GM18861 (cell line): ENCODE measurements around the gene RSPH10B2.
A peak's percentile ranks its signal among the peaks of the same experiment; 100 is the strongest.
"Not testable (repeated sequence)": the region's sequence is repeated elsewhere in the genome, so short reads cannot be mapped to it uniquely, and the experiment has no call there.

Experiments
- ATAC-seq: cut with Tn5 transposase; IDR thresholded peaks from one replicate; pipeline ENCODE4 v1.9.1; 2021; ENCODE audit not compliant: unreplicated experiment

The RSPH10B2 gene

GRCh38 chr7:6781581-6781980 lies 27.7 kb downstream of the RSPH10B2 start:
- not testable (repeated sequence) for ATAC-seq

GRCh38 chr7:6789353-6789752 lies 35.5 kb downstream of the RSPH10B2 start:
- not testable (repeated sequence) for ATAC-seq

- ATAC-seq, result not testable (repeated sequence)
Measured at GRCh38 chr7:6792113-6792872, 38.4 kb downstream of the RSPH10B2 start.

DNA sequence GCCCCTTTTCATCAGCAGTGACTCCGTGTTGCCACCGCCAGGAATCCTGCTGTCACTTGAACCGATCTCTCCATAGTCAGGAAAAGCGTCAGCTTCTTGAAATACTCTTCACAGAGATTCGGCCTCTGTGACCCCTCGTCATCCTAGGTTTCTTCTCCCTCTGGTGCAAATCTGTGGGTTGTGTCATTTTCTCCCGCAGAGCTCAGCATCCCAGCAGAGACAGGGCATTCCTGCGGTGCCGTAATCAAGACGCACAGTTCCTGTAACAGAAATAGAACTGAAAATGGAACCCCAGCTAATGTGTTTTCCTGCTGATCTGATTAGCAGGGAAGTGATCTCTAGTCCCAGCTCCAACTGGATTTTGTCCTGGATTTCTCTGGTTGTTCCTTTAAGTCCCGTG lies 40.4 kb downstream of the RSPH10B2 start:
- ATAC-seq, result not testable (repeated sequence)

DNA sequence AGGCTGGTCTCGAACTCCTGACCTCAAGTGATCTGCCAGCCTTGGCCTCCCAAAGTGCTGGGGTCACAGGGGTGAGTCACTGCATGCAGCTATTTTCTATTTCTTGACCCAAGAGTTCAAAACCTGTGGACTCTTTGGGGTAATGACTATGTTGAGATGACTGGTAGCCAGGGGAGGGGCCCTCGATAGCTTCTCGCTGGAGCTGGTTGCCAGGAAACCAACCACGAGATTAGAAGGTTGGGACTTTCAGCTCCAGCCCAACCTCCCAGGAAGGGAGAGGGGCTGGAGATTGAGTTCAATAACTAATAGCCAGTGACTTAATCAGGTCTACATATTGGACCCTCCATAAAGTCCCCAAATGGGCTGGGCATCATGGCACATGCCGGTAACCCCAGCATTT lies 43.3 kb downstream of the RSPH10B2 start:
- not testable (repeated sequence) for ATAC-seq

DNA sequence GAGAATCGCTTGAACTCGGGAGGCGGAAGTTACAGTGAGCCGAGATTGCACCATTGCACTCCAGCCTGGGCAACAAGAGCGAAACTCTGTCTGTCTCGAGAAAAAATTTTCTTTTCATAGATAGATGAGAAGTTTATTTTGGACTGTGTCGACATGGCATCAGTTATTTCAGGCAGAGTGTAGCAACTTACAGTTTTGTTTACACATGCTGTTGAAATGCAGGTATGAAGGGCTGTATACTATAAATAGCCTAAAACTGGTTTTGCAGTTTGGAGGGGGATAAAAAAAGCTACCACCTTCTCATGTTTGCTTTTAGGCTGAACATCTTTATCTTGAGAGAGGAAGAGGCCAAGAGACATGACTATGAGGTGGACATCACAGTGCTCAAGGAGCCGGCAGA lies 44.1 kb downstream of the RSPH10B2 start:
- not testable (repeated sequence) for ATAC-seq

DNA sequence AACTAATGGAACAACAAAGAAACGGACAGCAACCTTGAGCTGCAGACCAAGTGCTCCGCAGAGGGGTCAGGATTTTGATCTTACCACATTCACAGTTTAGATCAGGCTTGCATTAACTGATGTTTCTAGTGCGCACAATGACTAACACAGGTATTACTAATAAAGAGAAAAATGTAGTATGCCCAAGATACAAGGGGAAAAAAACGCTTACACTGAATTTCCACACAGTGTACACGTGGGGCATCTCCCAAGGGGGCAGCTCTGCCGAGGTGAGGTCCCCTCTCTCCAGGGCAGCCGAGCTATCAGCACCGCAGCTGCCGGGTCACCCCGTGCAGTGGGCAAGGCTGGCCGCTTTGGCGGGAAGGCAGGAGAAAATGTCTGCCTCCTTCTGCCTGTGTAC lies 46.0 kb downstream of the RSPH10B2 start:
- ATAC-seq, result not testable (repeated sequence)

DNA sequence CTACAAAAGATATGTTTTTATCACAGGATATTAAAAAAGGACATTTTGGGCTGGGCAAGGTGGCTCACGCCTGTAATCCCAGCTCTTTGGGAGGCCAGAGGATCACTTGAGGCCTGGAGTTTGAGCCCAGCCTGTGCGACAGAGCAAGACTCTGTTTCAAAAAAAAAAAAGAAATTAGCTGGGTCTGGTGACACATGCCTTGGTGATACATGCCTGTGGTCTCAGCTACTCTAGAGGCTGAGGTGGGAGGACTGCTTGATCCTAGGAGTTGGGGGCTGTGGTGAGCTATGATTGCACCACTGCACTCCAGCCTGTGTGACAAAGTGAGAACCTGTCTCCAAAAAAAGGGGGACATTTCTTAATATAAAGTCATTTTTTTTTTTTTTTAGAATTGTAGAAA lies 46.4 kb downstream of the RSPH10B2 start:
- ATAC-seq, result not testable (repeated sequence)

GRCh38 chr7:6807393-6807918 lies 53.6 kb downstream of the RSPH10B2 start:
- ATAC-seq, result not testable (repeated sequence)

GRCh38 chr7:6807959-6808358 lies 54.1 kb downstream of the RSPH10B2 start:
- ATAC-seq, result not testable (repeated sequence)

DNA sequence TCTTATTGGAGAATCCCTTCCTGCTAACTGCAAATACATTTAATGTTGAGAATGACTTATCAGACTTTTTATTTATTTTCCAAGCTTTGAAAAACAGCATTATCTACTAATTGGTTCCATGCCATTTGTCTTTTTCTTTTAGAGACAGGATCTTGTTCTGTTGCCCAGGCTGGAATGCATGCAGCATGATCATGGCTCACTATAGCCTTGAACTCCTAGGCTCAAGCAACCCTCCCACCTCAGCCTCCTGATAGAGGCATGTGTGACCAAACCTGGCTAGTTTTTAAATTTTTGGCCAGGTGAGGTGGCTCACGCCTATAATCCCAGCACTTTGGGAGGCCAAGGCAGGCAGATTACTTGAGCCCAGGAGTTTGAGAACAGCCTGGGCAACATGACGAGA lies 59.1 kb downstream of the RSPH10B2 start:
- not testable (repeated sequence) for ATAC-seq

DNA sequence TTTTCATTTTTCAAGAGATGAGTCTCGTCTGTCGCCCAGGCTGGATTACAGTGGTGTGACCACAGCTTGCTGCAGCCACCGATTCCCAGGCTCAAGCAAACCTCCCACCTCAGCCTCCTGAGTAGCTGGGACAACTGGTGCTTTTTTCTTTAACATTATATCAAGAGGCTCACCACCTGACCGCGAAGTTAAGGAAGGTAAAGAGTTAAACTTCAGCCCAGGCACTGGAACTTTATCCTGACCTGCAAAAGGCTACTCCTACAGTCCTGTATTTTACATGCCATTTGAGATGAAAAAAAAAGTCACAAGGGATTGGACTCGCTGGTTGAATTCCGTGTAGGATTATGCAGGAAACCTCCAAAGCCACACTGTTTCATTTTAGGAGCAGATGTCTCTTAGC lies 61.6 kb downstream of the RSPH10B2 start:
- not testable (repeated sequence) for ATAC-seq

DNA sequence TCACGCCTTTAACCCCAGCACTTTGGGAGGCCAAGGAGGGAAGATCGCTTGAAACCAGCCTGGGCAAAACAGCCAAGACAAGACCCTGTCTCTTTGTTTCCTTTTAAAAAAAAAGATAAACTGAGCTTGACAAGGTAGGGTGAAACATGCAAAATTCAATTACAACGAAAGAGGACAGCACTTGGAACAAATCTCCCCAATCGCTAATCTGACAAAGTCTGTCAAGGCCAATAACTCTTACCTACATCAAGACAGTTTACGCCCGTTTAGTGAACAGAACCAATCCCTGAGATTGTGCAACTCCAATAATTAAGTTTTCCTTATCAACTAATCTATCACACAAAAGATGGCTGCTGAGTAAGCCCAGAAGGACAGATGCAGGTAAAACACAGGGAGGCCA lies 67.7 kb downstream of the RSPH10B2 start:
- ATAC-seq, result not testable (repeated sequence)

DNA sequence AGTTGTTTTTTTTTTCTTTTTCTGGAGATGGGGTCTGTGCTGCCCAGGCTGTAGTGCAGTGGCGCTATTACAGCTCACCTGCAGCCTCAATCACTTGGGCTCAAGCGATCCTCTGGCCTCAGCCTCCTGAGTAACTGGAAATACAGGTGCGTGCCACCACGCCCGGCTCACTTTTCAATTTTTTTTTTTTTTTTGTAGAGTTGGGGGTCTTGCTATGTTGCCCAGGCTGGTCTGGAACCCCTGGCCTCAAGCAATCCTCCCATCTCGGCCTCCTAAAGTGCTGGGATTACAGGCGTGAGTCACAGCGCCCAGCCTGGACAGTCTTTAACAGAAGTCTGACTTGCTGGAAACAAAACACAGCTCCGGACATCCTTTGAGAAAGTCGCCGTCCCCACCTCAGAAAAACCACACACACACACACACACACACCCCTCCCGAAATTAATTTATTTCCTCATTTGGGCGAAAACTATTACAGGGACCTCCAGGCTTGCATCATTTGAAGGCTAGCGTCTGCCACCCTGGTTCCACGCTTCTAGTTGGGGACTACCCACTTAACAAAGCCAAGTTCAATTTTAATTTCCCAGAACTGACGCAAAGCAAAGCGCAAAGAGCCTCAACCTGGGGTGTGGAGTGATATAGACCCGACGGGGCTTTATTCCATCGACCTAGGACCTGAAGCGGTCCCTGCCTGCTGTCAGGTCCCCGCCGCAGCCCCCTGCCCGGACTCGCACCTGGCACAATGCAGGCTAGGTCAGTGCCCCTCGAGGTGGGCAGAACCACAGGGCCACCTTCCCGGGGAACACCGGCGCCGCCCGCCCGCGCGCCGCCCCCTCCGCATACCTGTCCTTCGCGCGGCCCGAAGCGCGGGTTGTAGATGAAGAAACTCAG lies 71.6 kb downstream of the RSPH10B2 start:
- ATAC-seq, result peak; percentile 33

DNA sequence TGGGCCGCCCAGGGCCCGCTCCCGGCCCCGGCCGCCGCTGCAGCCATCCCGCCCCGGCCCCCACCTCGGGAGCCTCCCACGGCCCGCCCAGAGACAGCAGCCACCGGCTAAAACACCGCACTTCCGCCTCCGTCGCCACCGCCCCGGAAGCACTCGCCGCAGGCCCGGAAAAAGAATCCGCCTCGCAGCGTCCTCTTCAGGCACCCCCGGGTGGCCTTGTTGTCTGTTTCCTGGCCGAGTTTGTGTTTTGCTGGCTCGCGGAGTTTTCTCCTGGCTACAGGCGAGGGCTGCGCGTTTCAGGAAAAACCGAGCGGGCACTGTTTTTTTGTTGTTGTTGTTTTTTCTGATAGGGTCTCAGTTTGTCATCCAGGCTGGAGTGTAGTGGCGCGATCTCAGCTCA lies 72.2 kb downstream of the RSPH10B2 start, which contains the start of gene CCZ1B:
CCZ1B (minus strand) TSS at position 125 of the 400 bp plus-strand sequence; CDS start at position 47, 78 bp downstream.
- peak; percentile 99 for ATAC-seq

DNA sequence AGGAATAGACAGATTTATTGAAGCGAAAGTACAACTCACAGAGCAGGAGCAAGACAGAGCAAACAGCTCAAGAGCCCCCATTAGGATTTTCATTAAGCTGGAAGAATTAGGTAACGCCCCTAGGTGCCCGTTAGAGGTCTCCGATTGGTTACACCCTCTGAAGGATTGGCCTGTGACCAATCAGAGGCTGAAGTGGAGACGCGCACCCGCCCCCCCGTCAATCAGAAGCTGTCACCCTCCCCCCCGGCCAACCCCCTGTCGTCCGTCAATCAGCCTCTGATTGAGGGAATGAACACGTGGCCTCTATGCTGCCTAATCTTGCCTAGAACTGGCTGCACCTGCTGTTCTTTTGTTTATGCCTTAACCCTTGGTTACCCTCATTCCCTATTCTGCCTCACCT lies 73.3 kb downstream of the RSPH10B2 start:
- ATAC-seq, result not testable (repeated sequence)

DNA sequence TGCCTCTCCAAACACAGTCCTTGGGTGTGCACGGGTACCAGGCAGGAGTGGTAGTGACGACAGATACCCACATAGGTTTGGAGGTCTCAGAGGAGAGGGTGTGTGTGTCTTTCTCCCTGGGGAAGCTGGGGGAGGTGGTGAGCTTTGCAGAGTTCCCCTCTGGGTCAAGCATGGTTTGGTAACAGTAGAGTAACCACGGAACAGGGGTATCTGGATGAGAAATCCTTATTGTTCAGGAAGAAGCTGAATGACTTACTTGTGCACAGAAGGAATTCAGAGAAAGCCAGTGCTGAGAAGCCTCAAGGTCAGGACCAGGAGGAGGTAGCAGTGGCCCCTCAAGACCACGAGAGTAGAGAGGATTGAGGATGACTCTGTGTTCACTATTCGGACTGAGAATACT lies 75.7 kb downstream of the RSPH10B2 start:
- not testable (repeated sequence) for ATAC-seq

GRCh38 chr7:6830026-6830425 lies 76.1 kb downstream of the RSPH10B2 start:
- not testable (repeated sequence) for ATAC-seq

DNA sequence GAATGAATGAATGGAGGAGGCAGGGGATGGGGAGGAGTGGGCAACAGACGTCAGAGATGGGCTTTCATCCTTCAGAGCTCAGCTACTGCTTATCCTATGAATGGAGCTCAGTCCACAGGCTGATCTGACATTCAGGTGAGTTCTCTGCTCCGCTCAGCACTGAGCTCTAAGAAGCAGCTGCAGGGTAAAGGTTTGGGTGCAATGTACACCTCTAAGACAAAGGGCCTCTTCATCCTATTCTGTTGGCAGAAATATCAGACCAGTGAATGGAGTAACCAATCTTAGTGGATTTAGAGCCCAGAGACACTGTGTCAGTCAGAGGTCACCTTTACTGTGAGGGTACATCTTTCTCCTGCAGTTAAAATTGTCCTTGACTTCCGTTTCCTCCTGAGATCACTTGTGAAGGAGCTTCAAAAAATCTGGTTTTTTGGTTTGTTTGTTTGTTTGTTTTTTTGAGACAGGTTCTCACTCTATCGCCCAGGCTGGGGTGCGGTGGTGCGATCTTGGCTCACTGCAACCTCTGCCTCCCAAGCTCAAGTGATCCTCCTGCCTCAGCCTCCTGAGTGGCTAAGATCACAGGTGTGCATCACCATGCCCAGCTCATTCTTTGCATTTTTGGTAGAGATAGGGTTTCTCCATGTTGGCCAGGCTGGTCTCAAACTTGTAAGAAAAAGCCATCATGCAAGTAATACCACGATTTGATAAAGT lies 77.3 kb downstream of the RSPH10B2 start:
- no peak for ATAC-seq

- ATAC-seq, result no peak
Measured at GRCh38 chr7:6833636-6834035, 79.7 kb downstream of the RSPH10B2 start.

DNA sequence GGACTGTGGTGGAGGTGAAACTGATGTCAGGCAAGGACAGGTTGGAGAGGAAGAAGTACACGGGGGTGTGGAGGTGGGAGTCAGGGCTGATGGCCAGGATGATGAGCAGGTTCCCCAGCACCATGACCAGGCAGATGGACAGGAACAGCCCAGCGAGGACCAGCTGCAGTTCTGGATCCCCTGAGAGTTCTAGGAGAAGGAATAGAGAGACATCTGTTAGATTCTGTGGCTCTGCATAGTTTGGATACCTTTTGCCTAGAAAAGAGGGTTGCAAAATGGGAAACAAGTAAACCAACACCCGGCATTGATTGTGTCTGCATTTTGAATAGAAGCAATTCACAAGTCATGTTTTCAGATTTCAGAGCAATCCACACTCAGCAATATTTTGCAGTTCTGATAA lies 81.6 kb downstream of the RSPH10B2 start:
- not testable (repeated sequence) for ATAC-seq
